ENCODE results near the gene RDX.

The RDX gene

GRCh38 chr11:110298301-110298765 lies 1.9 kb upstream of the RDX start:
- Histone ChIP-seq H3K36me3 (ENCODE audit: insufficient read depth, low read length) (peaks cover 7% of the 10 kb centered on the region; the same call in 1 of the 2 replicates), H3K27me3 (ENCODE audit: insufficient read depth, low read length) (peaks cover 4% of the 10 kb centered on the region; the same call in 1 of the 2 replicates), H3K4me1 (ENCODE audit: insufficient read depth, low read length, severe bottlenecking) (peaks cover 30% of the 10 kb centered on the region), H3K9me2 (ENCODE audit: low read depth, low read length) (no peaks in the 10 kb centered on the region), H2AFZ (ENCODE audit: low read length) (no peak overlapping the region), H3K9ac (ENCODE audit: low read length) (no peak overlapping the region), H3K9me3 (ENCODE audit: low read length) (no peaks in the 10 kb centered on the region), H3K79me2 (ENCODE audit: insufficient read depth, low read length) (peaks cover 22% of the 10 kb centered on the region), H3K4me2 (ENCODE audit: low read length) (no peak overlapping the region), H3K27ac (ENCODE audit: low read depth, low read length, poor library complexity, severe bottlenecking) (no peak overlapping the region), H3F3A (ENCODE audit: insufficient read depth, low read length) (peaks cover 4% of the 10 kb centered on the region; the same call in 1 of the 2 replicates), H3K4me3 (ENCODE audit: low read depth, low read length, poor library complexity, severe bottlenecking) (no peak overlapping the region), H4K20me1 (ENCODE audit: insufficient read depth, low read length) (peaks cover 4% of the 10 kb centered on the region; the same call in 1 of the 2 replicates)
- TF ChIP-seq EZH2 (IDR thresholded peaks at IDR 0.05; ENCODE audit: borderline replicate concordance, low read length) = no peak
- TF ChIP-seq CTCF (IDR thresholded peaks at IDR 0.05; ENCODE audit: low read length) = no peak

- H3F3A ChIP-seq (ENCODE audit: insufficient read depth, low read length) = peaks cover 4% of the 10 kb centered on the region; the same call in 1 of the 2 replicates
- no peak overlapping the region for H2AFZ ChIP-seq (ENCODE audit: low read length)
- no peak for TF ChIP-seq CTCF (IDR thresholded peaks at IDR 0.05; ENCODE audit: low read length)
- no peak for TF ChIP-seq EZH2 (IDR thresholded peaks at IDR 0.05; ENCODE audit: borderline replicate concordance, low read length)
- H3K4me1 ChIP-seq (ENCODE audit: insufficient read depth, low read length, severe bottlenecking) = peaks cover 36% of the 10 kb centered on the region
- H3K9me3 ChIP-seq (ENCODE audit: low read length) = no peaks in the 10 kb centered on the region
- H3K36me3 ChIP-seq (ENCODE audit: insufficient read depth, low read length) = peaks cover 7% of the 10 kb centered on the region; the same call in 1 of the 2 replicates
- H3K4me2 ChIP-seq (ENCODE audit: low read length) = no peak overlapping the region
- no peak overlapping the region for H3K27ac ChIP-seq (ENCODE audit: low read depth, low read length, poor library complexity, severe bottlenecking)
- H3K27me3 ChIP-seq (ENCODE audit: insufficient read depth, low read length) = peaks cover 4% of the 10 kb centered on the region; the same call in 1 of the 2 replicates
- H3K9ac ChIP-seq (ENCODE audit: low read length) = no peak overlapping the region
- H3K79me2 ChIP-seq (ENCODE audit: insufficient read depth, low read length) = peaks cover 28% of the 10 kb centered on the region
- no peaks in the 10 kb centered on the region for H3K9me2 ChIP-seq (ENCODE audit: low read depth, low read length)
- H4K20me1 ChIP-seq (ENCODE audit: insufficient read depth, low read length) = peaks cover 4% of the 10 kb centered on the region; the same call in 1 of the 2 replicates
- H3K4me3 ChIP-seq (ENCODE audit: low read depth, low read length, poor library complexity, severe bottlenecking) = no peak overlapping the region
Measured at GRCh38 chr11:110297726-110298300, 1.4 kb upstream of the RDX start.

DNA sequence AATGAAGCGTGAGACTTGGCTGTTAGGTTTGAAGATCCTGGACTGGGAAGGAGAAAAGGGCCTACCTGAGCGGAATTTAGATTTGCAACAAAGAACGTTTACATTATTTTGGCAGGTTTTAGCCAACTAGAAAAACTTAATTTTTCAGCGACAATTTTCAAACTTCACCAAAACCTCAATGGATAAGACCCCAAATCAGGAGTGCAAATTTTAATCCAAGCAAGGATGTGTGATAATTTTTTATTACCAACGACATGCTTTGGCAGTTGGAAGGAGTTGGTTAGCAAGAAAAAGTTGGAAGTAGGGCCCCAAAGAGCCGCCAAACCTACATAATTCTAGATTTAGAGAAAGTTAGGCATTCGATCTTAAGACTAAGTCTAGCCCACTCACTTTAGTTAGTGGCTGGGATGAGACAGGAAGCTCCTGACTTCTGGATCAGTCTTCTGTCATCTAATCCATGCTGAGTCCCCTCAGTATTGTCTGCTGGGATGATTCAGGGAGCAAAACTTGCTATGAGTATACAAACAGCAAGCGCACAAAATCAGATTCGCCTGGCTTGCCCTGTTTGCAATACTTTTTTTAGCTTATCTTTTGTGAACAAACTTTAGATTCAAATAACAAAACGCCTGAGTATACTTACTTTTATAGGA lies 787 bp upstream of the RDX start:
- no peak overlapping the region for H3K27ac ChIP-seq (ENCODE audit: low read depth, low read length, poor library complexity, severe bottlenecking)
- peak overlapping the region; percentile 12 for H2AFZ ChIP-seq (ENCODE audit: low read length)
- no peaks in the 10 kb centered on the region for H3K9me2 ChIP-seq (ENCODE audit: low read depth, low read length)
- H3K4me3 ChIP-seq (ENCODE audit: low read depth, low read length, poor library complexity, severe bottlenecking) = peak overlapping the region; percentile 83
- peak overlapping the region; percentile 71 for H3K4me2 ChIP-seq (ENCODE audit: low read length)
- H3K79me2 ChIP-seq (ENCODE audit: insufficient read depth, low read length) = peaks cover 34% of the 10 kb centered on the region
- H3K4me1 ChIP-seq (ENCODE audit: insufficient read depth, low read length, severe bottlenecking) = peaks cover 38% of the 10 kb centered on the region
- peak overlapping the region; percentile 57 for H3K9ac ChIP-seq (ENCODE audit: low read length)
- TF ChIP-seq EZH2 (IDR thresholded peaks at IDR 0.05; ENCODE audit: borderline replicate concordance, low read length) (no peak), CTCF (IDR thresholded peaks at IDR 0.05; ENCODE audit: low read length) (no peak)
- H3K9me3 ChIP-seq (ENCODE audit: low read length) = no peaks in the 10 kb centered on the region
- H3K36me3 ChIP-seq (ENCODE audit: insufficient read depth, low read length) = peaks cover 7% of the 10 kb centered on the region; the same call in 1 of the 2 replicates
- H4K20me1 ChIP-seq (ENCODE audit: insufficient read depth, low read length) = peaks cover 4% of the 10 kb centered on the region; the same call in 1 of the 2 replicates
- peaks cover 4% of the 10 kb centered on the region; the same call in 1 of the 2 replicates for H3F3A ChIP-seq (ENCODE audit: insufficient read depth, low read length)
- peaks cover 4% of the 10 kb centered on the region; the same call in 1 of the 2 replicates for H3K27me3 ChIP-seq (ENCODE audit: insufficient read depth, low read length)

All from OCI-LY1 (cell line).